ENCODE measurements around the gene CDK17.

DNA sequence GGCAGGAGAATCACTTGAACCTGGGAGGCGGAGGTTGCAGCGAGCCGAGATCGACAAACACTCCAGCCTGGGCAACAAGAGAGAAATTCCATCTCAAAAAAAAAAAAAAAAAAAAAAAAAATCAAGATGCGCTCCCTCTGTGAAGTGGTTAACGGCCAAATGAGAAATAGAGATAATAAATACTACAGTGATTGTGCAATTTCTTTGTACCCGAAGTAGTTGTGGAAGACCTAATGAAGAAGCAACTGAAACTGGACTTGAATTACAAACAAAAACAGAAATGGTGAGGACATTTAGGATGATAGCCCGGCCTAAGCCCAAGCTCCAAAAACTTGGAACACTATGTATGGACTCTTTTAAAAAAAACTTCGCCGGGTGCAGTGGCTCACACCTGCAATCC lies 44.2 kb upstream of the CDK17 start:
- no peak for TF ChIP-seq EZH2 (IDR thresholded peaks at IDR 0.05; ENCODE audit: insufficient read depth, poor library complexity, severe bottlenecking)
- no peak for TF ChIP-seq EZH2phosphoT487 (IDR thresholded peaks at IDR 0.05; ENCODE audit: insufficient read depth, low read depth)
